ENCODE measurements around the gene ABI1.

ABI1 gene

DNA sequence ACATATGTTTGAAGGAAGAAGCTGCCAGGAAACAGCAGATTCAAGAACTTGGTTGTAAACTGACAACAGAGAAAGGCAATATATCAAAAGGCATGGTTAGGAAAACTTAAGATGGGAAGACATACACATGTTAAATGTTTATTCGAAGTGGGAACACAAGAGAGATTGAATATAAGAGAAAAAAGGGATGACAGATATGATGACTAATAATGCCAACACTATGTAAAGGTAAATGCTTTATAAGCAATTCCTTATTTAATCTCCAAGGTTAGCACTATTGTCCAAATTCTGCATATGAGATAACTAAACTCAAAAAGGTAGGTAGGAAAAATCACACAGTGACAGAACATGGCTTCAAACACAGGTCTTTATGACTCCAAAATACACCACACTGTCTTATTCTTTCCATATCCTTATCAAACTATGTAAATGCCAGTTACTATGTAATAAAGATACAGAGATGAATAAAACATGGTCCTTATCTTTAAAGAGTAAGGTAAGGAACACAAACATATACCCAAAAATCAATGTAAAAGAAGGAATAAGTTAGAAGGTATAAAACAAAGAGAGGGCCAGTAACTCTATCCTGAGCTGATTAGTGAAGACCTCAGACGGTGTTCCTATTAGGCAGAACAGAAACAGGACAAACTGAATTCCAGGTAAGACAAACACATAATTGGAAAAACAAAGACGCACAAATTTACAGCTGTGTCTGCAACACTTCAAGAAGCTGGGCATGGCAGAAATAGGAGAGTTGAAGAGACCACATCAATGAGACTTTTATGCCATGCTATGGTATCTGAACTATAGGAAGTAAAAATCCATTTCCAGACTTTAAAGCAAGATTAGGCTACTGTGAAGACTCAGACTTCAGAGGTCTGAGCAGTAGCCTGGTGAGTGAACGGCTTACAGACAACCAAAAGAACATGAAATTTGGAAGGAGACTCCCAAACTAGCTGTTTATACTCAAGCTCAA lies 56.1 kb downstream of the ABI1 start:
- CTCF ChIA-PET, result no interaction called here
- TF ChIP-seq, protein P1, sequence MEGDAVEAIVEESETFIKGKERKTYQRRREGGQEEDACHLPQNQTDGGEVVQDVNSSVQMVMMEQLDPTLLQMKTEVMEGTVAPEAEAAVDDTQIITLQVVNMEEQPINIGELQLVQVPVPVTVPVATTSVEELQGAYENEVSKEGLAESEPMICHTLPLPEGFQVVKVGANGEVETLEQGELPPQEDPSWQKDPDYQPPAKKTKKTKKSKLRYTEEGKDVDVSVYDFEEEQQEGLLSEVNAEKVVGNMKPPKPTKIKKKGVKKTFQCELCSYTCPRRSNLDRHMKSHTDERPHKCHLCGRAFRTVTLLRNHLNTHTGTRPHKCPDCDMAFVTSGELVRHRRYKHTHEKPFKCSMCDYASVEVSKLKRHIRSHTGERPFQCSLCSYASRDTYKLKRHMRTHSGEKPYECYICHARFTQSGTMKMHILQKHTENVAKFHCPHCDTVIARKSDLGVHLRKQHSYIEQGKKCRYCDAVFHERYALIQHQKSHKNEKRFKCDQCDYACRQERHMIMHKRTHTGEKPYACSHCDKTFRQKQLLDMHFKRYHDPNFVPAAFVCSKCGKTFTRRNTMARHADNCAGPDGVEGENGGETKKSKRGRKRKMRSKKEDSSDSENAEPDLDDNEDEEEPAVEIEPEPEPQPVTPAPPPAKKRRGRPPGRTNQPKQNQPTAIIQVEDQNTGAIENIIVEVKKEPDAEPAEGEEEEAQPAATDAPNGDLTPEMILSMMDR (IDR thresholded peaks at IDR 0.05; ENCODE audit: insufficient read depth, low read length, missing control alignments), result no peak
- no peak for DNase-seq (ENCODE audit: low read depth, low spot score)
- POLR2A ChIA-PET, result no interaction called here
- no peak overlapping the region for H3K4me3 ChIP-seq (ENCODE audit: low read depth, low read length)

DNA sequence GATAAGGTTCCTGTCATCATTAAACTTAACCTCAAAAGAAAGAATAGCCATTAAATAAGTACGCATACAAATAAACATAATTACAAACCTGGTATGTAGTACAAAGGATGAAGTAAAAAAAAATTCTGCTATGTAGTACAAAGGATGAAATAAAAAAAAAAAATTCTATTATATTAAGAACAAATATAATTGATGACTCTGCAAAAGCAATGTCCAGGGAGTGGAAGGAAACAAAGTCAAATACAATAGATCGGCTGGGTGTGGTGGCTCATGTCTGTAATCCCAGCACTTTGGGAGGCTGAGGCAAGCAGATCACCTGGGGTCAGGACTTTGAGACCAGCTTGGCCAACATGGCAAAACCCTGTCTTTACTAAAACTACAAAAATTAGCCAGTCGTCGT lies 56.9 kb downstream of the ABI1 start:
- TF ChIP-seq, protein P1 (IDR thresholded peaks at IDR 0.05; ENCODE audit: insufficient read depth, low read length, missing control alignments), result no peak
- H3K4me3 ChIP-seq (ENCODE audit: low read depth, low read length), result no peak overlapping the region
- DNase-seq (ENCODE audit: low read depth, low spot score), result no peak
- ChIA-PET CTCF (no interaction called here), POLR2A (no interaction called here)

DNA sequence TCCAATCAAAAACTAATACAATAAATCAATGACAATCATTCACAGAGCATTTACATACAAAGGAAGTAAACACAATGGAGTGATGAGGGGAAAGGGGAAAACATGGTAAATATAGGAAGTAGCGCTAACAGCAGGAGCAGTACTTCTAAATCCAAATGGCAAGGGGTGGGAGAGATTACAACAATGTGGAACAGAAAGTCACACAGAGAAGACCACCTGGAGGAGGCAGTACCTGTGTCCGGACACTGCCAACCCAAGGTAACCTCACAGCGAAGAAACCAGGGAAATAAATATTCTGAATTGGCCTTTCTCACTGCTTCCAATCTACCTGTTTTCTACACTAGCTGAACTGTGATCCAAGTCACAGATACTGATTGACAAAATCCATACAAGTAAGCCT lies 58.2 kb downstream of the ABI1 start:
- DNase-seq (ENCODE audit: low read depth, low spot score), result no peak
- POLR2A ChIA-PET, result no interaction called here
- TF ChIP-seq, protein P1 (IDR thresholded peaks at IDR 0.05; ENCODE audit: insufficient read depth, low read length, missing control alignments), result no peak
- H3K4me3 ChIP-seq (ENCODE audit: low read depth, low read length), result no peak overlapping the region
- CTCF ChIA-PET, result no interaction called here

DNA sequence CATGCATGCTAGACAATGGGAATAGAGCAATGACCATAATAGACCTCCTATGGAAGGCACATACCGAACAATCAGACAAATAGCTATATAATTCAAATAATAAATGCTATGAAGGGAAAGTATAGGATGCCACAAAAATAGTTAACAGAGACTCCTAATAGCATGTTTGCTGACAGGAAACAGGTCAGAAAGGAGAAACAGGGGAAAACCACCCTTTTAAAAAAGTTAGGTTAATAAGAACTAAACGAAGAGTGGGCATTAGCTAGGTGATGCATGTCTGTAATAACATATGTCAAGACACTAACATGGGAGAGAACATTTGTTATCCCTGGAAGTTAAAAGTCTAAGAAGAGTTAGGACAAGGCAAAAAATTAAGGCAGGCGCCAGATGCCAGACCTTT lies 58.9 kb downstream of the ABI1 start:
- TF ChIP-seq, protein P1 (IDR thresholded peaks at IDR 0.05; ENCODE audit: insufficient read depth, low read length, missing control alignments), result no peak
- ChIA-PET POLR2A (no interaction called here), CTCF (no interaction called here)

DNA sequence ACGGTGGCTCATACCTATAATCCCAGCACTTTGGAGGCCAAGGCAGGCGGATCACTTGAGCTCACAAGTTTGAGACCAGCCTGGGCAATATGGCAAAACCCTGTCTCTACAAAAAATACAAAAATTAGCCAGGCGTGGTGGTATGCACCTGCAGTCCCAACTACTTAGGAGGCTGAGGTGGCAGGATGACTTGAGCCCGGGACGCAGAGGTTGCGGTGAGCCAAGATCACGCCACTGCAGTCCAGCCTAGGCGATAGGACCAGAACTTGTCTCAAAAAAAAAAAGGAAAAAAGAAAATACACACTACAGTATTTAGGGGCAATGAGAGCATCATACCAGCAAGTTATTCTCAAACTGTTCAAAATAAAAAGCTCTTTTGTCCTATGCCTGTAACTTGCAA lies 59.5 kb downstream of the ABI1 start:
- TF ChIP-seq, protein P1 (IDR thresholded peaks at IDR 0.05; ENCODE audit: insufficient read depth, low read length, missing control alignments), result no peak
- POLR2A ChIA-PET, result no interaction called here
- CTCF ChIA-PET, result no interaction called here
- H3K4me3 ChIP-seq (ENCODE audit: low read depth, low read length), result no peak overlapping the region
- no peak for DNase-seq (ENCODE audit: low read depth, low spot score)

More for the DNA sequence above, 58.9 kb downstream of the ABI1 start:
- no peak for DNase-seq (ENCODE audit: low read depth, low spot score)
- H3K4me3 ChIP-seq (ENCODE audit: low read depth, low read length), result no peak overlapping the region

DNA sequence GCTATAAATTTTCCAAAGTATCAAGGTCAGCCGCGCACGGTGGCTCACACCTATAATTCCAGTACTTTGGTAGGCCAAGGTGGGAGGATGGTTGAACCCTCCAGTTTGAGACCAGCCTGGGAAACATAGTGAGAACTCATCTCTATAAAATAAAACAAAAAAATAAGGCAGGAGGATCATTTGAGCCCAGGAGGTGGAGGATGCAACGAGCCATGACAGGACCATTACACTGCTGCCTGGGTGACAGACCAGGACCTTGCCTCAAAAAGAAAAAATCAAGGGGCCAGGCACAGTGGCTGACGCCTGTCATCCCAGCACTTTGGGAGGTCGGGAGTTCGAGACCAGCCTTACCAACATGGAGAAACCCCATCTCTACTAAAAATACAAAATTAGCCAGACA lies 60.3 kb downstream of the ABI1 start:
- no peak overlapping the region for H3K4me3 ChIP-seq (ENCODE audit: low read depth, low read length)
- TF ChIP-seq, protein P1 (IDR thresholded peaks at IDR 0.05; ENCODE audit: insufficient read depth, low read length, missing control alignments), result no peak
- POLR2A ChIA-PET, result no interaction called here
- no peak for DNase-seq (ENCODE audit: low read depth, low spot score)
- CTCF ChIA-PET, result no interaction called here

Data from AG04449 (cell line).